Embryonic facial prominence (tissue), 1 donor: ENCODE measurements around the gene NANOS2.

Source experiments
- DNase-seq: peaks from one replicate; pipeline ENCODE4 v3.0.0-alpha.2; 2016; ENCODE audit errors: extremely low spot score

Gene NANOS2

DNA sequence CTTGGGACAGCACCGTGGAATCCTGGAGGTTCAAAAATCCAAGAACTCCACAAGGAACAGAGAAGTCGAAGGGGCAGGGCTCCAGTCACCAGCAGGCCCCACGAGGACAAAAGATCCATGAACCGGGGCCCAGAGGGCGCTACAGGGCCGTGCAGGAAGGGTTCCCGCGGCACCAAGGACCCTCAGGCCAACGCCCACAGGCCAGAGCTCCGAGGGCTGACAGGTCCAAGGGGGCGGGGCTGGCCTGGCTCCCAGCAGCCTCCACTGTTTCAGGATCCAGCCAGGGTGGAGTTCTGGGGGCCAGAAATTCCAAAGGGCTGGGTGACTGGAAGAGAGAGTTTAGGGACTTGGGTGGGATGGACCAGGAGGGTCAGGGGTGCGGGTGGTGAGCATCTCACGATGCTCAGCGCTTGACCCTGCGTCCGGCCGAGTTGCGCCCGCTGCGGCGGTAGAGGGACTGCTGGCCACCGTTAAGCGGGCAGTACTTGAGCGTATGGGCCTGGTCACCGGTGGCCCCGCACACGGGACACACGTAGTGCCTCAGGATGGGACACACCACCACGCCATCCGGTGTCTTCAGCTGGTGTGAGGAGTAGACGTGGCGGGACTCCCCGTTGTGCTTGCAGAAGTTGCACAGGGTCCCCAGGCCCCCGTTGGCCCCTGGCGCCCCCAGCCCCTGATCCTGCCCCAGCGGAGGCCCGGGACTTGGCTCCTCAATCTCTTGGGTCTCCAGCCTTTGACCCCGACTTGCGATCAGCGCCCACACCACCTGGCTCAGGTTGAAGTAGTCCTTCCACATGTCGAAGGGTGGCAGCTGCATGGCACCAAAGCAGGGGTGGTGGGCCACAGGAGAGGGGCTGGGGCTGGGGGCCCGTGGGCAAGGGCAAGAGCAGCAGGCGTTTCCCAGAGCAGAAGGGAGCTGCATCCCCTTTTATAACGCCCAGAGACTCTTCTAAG is at the start of gene NANOS2:
Gene NANOS2, minus strand, starts transcription at position 905 of the 957 bp plus-strand sequence. Its CDS starts 85 bp downstream, at position 820.
- no peak for DNase-seq

DNA sequence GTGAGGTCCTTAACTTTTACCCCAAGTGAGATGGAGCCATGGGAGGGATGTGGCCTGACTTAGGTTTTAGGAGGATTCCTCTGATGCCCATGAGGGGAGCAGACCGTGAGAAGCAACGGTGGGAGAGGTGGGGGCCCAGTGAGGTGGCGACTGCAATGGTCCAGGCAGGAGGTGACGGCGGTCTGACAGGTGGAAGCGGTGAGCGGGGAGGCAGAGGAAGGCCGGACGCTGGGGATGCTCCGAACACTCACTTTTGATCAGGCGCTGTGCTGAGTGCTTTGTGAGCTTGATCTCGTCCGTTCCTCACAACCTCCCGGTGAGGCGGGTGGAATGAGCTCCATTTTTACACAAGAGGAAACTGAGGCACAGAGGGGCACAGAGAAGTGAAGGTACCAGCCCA is 47.4 kb upstream of the NANOS2 start:
- DNase-seq, result no peak

DNA sequence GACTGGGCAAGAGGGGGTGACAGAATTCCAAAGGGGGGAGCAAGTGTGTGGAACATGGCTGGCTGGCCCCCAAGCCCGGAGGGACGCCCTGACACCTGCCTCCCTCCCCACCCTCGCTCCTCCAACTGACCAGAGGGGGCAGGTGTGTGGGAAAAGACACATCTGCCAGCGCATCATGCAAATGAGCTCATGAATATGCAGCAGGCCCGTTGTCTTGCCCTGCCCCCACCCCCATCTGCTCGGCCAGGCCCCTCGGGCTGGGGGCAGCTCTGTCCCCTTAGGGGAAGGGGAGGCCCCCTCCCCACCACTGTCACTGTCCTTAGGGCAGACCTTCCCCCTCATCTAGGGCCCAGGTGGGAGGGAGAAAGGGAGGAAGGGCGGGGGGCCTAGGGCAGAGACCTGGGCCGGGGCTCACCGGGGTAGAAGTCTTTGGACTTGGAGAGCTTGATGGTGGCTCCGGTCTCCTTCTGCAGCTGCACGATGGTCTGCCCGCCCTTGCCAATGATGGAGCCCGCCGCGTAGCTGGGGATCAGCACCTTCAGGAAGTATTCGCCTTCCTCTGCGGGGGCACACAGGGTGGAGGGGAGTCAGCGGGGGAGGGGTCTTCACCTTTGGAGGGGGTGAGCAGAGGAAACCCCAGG is 46.1 kb upstream of the NANOS2 start:
- DNase-seq, result no peak

DNA sequence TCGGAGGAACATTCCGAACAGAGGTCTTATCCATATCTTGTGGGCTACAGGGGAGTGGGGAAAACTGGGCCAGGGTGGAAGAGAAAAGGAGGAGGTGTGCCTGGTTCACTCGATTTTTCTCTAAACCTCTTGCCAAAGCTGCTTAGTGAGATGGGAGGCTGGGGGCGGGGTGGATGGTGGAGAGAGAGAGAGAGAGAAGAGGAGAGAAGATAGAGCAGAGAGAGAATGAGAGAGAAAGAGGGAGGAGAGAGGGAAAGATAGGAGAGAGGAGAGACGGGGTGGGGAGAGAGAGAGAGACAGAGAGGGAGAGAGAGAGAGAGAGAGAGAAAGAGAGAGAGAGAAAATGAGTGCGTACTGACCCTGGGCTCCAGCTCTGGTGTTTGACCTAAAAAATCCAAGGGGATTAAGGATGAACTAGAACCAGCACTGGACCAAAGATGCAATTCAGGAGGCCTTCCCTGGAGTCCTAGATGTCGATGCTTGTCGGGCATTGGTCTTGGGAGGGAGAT is 45.0 kb upstream of the NANOS2 start:
- DNase-seq, result no peak

DNA sequence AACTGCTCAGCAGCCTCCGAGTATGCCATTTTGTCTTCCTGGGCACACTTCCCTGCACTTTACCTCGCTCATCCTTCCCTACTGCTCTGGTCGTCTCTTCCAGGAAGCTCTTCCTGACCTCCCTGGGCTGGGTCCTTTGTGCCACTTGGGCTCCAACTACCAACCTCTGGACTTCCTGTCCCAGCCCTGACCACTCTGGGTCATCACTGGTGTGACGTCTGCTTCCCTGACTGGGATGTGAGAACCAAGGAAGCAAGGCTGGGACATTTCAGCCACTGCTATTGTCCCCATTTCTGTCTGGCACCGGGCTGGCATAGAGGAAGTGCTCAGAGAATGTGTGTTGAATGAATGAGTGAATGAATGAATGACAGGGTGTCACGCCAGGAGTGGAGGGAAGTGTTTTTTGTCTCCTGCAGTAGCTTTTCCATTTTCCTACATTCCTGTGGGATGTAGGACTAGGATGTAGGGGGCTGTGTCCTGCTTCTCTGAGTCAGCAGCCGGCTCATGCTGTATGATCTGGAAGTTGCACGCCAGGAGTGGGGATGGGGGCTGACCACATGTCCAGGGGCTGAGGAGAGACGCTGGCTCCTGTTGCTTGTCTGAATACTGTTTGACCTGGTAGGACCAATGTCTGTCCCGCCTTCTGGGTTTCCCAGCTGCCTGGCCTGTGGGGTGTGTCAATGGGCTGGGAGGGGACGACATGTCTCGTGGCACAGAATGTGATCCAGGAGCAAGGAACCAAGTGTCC is 44.4 kb upstream of the NANOS2 start:
- no peak for DNase-seq

DNA sequence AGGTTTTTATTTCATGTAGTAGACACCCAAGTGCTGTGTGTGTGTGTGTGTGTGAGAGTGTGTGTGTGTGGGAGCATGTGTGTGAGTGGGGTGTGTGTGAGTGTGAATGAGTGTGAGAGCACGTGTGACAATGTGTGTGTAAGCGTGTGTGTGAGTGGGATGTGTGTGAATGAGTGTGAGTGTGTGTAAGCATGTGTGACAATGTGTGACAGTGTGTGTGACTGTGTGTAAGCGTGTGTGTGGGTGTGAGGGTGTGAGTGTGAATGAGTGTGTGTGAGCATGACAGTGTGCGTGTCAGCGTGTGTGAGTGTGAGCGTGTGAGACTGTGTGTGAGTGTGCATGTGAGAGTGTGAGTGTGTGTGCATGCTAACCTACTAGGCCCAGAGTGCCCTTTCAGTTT is 43.7 kb upstream of the NANOS2 start:
- no peak for DNase-seq

DNA sequence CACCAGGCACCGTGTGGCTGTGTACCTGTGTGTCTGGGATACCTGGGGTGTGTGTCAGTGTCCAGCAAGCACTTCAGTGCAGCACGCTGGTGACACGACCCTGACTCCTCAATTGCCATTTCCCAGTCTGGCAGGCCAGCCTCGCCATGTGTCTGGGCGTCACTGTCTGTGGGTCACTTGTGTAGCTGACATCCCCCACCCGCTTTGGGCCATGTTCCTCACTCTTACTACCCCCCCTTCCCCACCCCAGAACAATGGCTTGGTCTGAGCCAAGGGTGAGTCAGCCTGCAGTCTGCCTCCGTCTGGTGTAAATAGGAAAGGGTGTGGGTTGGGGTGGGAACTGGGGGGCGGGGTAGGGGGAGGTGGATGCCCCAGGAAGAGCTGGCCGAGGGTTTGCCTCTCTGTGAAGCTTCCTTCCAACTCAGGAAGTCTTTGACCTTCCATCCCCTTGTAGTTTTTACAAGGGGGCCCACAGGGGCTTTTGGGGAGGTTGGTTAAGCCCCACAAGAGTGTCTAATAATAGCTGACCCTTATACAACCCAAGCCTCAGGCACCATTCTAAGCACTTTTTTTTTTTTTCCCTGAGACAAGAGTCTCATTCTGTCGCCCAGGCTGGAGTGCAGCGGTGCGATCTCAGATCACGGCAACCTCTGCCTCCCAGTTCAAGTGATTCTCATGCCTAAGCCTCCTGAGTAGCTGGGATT is 41.5 kb upstream of the NANOS2 start:
- DNase-seq, result no peak

DNA sequence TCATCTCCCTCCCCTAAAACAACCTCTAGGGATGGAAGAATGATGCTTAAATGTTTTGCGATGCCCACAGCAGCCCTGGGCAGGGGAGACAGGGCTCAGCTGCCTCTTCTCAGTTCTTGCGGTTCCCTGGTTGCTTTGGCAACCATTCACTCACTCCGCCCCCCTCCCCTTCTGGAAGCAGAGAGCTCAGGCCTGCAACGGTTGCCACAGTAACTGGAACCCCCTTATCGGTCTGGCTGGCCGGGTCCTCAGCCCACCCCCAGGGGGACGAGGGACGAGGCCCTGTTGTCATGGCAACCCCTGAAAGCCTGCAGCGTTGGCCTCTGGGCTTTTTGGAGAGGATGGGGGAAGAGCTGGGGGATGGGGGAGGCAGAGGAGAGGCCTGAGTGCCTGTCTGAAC is 39.6 kb upstream of the NANOS2 start:
- DNase-seq, result no peak

DNA sequence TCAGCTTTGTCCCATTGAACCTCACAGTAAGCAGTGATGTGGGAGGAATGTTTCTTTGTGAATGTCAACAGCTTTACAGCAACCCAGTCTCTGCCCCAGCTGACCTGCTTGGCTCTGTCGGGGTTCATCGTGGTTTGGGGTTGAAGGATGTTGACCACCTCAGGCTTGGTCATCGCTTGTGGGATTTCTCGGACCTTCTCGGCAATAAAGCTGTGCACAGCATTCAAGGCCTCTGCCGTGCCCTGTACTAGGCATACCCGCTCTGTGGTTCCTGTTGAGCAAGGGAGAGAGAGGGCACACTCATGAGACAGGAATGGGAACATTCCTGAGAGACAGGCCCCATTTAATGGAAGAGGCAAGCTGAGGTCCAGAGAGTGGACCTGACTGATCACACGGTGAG is 39.1 kb upstream of the NANOS2 start:
- no peak for DNase-seq

DNA sequence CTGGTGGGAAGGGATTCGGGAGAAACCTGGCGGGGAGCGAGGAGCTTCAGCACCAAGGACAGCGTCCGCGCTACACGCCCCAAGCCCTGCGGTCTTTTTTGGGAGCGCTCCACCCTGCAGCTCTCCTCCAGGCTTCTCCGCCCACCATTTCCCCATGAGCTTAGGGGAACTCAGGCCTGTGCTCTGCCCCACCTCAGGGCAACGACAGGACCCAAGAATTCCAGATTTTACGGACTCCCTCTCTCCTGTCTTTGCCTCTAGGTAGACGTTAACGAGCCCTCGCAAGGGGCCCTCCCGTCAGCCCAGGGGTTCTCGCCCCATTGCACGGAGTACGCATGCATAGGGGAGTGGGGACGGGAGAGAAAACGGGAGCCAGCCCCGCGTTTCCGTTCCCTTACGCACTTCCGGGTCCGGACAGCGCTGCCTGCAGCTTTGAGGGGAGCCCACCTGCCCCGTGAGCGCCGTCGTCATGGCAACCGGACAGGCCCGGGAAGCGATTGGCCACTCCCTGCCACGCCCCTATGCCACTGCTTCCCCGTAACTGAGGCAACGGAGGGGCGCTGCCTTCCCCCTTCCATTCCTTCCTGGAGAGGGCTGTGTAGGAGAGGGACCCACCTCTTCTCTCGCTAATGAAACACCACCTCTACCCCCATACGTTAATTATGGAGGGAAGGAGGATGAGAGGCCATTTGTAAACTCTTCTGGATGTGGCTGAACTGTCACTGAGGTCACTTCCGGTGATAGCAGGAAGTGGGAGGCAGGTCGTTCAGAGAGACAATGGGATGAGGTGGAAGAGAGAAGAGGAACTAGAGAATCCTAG is 38.3 kb upstream of the NANOS2 start:
- peak; percentile 34 for DNase-seq

DNA sequence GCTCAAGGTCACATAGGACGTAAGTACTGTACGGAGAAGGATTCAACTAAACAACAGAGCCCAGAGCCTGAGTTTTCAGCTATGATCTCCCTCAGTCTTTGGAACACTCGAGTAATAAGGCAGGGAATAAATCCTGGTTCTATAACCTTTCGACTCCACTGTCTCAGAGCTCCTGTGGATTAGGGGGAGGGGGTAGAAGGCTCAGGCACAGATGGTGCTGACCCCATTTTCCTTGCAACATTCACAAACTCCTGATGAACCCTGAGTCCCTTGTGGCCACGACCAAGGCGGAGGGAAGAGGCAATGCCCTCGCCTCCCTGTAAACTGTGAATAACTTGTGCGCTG is 37.7 kb upstream of the NANOS2 start:
- DNase-seq, result no peak

DNA sequence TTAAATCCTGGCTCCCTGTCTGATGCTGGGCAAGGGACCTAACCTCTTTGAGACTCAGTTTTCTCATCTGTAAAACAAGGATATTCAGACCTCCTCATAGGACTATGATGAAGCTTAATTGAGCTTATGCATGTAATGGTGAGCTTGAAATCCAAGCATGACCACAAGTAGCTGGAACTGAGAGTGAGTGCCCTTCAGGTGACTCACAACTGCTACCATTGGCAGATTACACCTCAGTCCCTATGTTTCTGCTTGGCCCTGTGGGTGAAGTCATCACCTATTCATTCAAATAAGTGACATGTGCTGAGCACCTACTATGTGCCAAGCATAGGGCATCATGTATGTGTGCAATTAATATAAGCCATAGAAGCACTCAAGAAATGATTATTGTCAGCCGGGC is 33.3 kb upstream of the NANOS2 start:
- DNase-seq, result no peak

DNA sequence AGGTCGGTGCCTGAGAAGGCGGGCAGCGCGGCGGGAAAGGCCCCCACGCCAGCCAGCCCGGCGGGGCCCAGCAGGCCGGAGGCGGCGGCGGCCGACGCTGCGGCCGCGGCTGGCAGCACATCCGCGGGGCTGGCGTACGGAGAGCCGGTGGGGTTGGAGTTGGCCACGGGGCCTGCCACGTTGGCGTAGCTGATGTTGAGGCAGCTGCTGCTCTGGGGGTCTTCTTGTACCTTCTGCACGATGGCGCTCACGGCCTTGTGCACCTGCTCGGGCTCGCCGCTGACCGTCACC is 25.9 kb upstream of the NANOS2 start:
- no peak for DNase-seq

DNA sequence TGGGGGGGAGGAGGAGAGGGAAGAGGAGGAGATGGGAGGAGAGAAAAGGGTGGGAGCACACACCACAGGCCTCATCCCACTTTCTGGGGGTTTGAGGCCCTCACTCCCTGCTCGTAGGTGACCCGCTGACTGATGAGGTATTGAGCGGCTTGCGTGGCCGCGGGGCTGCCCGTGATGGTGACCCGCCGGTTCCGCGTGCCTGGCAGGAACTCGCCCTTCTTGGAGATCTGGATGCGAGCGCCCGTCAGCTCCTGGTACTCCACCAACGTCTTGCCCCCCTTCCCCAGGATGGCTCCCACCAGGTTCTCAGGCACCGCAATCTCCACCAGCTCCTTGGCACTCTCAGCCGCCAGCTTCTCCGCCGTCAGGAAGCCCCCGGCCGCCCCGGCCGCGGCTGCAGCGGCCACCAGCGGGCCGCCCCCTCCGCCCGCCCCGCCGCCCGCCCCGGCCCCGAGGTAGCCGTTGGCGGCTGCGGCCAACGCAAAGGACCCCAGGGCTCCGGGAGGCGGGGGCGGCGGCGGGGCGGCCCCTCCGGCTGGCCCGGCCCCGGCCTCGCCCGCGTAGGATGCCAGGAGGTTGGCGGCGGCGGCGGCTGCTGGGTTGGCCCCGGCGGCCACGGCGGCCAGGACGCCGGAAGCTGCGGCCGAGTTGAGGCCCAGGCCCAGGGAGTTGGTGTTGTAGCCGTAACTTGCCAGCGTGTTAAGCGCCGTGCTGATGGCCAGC is 25.4 kb upstream of the NANOS2 start:
- DNase-seq, result no peak

DNA sequence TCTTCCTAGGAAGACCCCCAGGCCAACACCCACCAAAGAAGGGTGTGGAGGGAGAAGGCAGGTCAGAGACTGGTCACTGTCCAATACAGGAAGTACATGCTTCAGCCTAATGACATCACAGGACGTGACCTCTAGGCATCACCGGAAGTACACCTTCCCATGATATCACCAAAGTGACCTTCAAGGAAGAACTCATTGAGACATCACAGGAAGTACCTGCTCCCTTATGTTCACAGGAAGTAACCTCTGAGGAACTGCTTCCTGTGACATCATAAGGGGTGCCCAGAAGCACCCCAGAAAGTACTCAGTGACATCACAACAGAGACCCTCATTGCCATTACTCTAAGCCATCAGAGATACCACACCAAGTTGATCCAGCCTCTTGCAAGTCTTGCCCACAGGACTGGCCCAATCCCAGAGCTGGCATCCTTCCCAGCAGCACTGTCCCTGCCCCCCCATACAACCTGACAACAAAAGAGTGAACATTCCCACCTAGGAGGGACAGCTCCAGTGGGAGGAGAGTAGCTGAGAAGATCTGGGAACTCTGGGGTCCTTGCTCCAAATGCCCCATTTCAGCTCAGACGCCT is 24.2 kb upstream of the NANOS2 start:
- DNase-seq, result no peak

DNA sequence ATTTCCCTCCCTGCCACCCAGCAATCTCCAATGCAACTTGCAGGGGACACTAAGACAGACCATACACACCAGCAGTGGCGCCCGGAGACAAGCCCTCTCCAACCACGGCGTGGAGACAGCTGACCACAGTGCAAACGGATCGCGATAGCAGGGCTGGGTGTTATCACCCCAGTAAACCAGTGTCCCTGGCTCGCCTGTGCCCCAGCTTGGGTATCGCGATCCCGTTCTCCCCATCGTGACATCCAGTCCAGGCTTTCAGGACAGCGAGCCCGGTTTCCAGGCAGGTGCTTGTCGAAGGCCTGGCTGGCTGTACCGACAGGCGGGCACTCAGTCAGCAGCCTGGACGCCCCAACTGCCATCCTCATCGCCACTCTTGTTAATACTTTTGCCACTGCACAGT is 20.7 kb upstream of the NANOS2 start:
- DNase-seq, result no peak

DNA sequence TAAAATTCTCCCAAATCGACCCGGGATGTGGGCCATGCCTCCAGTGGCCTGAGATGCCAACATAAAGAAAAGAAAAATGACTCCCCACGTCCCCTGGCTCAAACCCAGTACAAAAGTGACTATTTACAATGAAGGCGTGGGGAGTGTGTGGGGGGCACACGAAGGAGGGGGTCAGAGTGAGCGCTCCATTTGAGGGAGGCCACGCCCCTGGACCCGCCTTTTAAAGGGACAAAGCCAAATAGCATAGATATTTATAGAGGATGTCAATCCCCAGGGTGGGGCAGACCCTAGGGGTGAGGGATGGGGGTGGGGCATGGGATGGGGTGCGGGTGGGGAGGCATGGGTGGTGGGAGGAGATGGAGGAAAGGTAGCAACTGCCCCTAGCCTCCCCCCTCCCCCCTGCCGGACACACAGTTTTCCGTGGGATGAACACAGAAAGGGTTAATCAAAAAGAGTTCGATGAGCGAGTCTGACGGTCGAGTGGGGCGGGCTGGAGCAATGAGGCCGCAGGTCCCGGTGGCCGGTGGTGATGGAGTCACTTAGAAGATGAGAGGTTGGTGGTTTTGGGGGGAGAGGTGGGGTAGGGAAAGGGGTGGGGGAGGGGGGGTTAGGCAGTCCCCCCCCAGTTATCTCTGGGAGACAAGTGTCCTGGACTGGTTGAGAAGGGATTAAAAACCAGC is 20.1 kb upstream of the NANOS2 start:
- DNase-seq, result no peak

DNA sequence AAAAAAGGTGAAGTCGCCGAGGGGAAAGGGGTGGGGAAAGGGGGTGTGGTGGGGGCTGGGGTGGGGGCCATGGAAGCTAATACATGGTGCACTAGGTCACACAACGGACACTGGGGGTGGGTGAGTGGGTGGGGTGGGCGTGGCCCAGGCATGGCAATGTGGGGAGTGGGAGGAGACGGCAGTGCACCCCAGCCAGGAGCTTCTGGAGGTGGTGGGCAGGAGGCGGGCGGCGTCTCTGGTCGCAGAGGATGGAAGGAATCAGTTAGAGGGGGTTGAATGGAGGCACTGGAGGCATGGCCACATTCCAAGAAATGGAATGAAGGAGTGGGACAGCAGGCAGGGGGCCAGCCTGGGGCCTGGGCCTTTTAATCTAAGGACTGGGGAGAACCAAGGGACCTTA is 19.2 kb upstream of the NANOS2 start:
- no peak for DNase-seq

DNA sequence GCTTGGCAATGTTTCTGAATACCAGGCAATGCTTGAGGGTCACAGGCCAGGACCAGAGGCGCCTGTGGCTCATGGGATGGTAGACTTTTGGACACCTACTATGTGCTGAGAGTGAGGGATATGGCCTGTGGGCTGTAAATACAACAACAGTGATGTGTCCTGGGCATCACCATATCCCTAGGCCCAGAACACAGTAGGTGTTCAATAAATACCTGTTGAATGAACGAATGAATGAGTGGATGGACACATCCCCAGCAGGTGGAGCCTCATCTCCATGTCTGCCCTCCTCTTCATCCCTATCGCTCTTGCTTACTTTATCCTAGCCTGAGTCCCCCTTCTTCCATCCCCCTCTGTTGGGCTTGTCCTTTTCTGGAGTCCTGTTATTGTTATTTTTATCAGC is 16.5 kb upstream of the NANOS2 start:
- no peak for DNase-seq

DNA sequence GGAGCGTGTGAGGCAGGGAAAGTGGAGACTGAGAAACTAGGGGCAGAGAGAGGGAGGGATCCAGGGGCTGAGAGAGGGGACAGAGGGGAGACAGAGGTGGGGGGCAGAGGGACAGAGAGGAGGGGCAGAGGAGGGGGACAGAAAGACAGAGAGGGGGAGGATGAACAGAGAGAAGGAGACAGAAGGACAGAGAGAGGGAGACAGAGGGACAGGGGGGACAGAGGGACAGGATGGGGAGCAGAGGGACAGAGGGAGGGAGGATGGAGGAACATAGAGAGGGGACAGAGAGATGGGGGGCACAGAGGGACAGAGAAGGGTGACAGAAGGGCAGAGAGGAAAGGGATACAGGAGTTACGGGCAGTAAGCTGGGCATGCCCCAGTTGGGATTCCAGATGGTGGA is 14.7 kb upstream of the NANOS2 start:
- DNase-seq, result no peak
